ENCODE results near the gene SEPTIN11.

SEPTIN11 gene

DNA sequence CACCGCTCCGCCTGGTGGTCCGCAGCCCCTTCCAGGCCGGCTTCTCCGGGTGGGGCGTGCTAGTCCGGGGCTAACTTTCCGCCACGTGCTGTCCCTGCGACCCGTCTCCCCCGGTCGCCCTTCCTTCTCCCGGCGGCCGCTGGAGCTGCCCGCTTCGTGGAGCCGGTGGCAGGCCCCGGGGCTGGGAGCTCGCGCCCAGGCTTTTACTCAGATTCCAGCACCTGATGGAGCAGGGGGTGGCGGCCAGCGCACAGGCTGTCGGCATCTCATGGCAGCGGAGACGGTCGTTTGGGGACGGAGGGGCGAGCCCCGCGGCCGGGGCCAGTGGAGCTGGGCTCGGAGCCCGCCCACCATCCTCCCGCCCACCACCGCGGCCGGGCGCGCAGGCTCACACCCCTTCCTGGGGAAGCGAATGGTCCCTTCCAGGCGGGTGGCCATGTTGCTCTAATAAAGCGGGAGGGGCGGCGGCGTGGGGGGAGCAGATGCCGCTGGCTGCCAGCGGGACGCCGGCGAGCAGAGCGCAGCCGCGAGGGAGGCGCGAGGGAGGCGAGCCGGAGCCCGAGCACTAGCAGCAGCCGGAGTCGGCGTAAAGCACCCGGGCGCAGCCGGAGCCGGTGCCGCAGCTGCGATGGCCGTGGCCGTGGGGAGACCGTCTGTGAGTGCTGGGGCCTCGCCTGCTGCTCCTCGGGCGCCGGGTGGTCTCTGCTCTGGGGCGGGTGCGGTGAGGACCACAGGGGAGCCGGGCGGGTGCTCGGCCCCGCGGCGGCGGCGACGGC, at the start of gene SEPTIN11:
SEPTIN11 (plus strand) TSS at position 477 of the 776 bp plus-strand sequence; CDS start at position 629, 152 bp downstream.
- peak; percentile 93 for DNase-seq (ENCODE audit: low spot score)

DNA sequence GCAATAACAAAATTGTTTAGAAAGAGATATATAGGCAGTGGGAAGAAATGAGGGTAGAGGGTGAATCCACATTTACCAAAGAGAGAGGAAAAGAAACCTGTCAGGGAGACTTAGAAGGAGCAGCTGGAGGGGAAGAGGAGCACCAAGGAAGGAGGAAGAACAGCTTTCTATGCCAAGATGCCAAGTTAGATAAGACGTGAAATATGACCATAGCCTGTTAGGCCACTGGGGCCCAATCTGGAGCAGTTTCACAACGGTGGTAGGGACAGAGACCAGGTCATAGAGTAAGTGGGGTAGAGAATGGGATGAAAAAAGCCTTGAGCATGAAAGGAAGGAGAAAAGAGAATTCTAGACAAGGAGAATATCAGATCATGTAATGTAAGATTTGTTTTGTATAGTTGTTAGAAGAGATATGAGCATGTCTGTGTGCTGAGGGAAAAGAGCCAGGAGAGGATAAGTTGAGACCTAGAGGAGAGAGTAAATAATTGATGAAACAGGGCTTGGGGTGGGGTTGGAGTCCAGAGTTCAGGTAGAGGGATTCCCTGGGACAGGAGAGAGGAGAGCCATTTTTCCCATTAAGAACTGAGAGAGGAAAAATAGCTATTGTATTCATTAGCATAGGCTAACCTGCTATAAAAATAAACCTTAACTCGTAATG, 47.2 kb upstream of the SEPTIN11 start:
- DNase-seq (ENCODE audit: low spot score) = no peak

DNA sequence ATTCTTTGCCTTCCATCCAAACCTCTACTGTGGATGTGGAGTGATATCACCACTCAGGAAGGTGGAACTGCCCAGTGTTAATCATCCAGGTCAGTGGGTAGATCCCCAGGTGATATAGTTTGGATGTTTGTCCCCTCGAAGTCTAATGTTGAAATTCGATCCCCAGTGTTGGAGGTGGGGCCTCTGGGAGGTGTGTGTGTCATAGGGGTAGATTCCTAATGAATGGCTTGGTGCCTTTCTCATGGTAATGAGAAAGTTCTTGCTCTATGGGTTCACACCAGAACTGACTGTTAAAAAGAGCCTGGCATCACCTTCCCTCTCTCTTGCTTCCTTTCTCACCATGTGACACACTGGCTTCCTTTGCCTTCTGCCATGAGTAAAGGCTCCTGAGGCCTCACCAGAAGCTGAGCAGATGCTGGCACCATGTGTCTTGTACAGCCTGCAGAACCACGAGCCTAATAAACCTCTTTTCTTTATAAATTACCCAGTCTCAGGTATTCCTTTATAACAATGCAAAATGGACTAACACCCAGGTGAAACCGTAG, 44.8 kb upstream of the SEPTIN11 start:
- DNase-seq (ENCODE audit: low spot score) = no peak

DNA sequence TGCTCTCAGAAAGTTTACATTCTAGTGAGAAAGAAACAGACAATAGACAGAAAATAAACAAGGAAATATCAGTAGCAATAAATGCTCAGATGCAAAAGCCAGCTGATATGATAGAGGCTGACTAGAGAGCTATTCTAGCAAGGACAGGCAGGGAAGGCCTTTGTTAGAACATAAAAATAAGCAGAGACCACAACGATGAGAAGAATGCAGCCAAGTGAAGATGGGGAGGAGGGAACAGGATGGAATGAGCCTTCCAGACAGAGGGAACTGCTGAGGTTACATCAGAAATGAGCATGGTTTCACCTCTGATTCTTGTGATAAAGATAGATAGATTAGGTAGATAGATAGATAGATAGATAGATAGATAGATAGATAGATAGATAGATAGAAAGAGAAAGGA, 44.0 kb upstream of the SEPTIN11 start:
- DNase-seq (ENCODE audit: low spot score) = no peak

DNA sequence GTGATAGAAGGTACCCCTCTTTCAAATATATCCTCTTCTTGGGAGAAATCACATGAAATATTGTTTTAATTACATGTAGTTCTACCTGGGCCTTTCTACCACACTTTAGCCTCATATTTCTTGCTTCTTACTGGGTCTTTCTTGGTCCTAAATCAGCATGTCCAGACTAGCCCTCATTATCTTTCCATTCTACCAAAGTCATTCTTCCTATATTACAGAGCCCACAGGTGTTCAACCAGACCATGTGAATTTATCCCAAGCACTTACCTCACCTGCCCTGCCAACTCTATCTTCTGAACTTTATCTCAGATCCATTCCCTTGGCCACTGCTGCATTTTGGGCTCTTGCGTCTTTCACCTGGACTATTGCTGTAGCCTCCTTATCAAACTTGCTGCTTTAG, 39.8 kb upstream of the SEPTIN11 start:
- no peak for DNase-seq (ENCODE audit: low spot score)

DNA sequence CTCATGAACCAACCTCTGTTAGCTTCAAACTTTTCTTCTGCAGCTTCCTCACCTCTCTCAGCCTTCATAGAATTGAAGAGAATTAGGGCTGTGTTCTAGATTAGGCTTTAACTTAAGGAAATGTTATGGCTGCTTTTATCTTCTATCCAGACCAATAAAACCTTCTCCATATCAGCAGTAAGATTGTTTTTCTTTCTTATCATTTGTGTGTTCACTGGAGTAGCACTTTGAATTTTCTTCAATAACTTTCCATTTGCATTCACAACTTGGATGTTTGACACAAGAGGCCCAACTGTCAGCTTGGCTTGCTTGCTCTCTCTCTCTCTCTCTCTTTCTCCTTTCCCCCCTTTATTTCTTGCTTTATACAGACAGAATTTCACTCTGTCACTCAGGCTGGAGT, 28.8 kb upstream of the SEPTIN11 start:
- DNase-seq (ENCODE audit: low spot score) = no peak

DNA sequence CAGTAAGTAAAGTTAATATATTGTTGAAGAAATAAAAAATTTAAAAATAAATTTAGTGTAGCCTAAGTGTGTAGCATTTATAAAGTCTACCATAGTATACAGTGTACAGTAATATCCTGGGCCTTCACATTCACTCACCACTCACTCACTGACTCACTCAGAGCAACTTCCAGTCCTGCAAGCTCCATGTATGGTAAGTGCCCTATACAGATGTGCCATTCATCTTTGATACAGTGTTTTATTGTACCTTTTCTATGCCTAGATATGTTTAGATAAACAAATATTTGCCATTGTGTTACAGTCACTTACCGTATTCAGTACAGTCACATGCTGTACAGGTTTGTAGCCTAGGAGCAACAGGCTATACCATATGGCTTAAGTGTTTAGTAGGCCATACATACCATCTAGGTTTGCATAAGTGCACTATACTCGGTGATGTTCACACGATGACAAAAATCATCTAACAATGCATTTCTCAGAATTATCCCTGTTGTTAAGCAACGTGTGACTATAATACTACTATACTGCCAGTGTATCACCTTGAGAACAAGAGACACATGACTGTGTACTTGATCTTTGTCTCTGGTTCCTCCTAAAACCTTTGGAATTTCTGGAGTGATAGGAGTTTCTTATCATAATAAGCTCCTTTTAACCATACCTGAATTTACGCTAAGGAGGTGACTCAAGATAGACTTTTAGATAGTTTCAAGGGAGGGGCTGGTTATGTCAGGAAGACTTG, 25.8 kb upstream of the SEPTIN11 start:
- peak; percentile 39 for DNase-seq (ENCODE audit: low spot score)

DNA sequence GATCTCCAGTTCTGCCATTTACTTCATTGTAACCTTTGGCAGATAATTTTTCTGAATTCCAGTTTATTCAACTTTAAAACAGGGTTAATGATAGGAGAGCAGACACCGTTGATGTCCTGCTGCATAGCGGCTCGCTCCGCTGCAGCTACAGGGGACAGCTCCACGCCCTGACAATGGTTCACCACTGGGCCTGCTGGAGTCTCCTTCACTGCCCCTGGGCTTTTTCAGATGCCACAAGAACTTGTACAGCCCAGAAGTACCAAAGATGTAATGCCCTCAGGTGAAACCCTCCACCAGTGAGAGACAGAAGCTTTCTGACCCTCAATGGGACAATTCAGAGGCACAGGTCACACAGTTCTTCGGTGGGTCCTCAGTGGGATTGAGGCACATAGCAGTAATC, 22.7 kb upstream of the SEPTIN11 start:
- no peak for DNase-seq (ENCODE audit: low spot score)

DNA sequence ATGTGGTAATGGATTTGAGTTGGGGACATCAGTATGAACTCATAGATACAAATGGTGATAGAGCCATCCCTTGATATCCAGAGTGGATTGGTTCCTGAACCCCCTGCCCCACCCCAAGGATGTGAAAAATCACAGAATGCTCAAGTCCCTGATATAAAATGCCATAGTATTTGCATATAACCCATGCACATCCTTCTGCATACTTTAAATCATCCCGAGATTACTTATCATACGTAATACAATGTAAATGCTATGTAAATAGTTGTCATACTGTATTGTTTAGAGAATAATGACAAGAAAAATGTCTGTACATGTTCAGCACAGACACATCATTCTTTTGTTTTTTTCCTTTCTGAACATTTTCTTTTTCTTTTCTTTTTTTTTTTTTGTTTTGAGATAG, 18.9 kb upstream of the SEPTIN11 start:
- no peak for DNase-seq (ENCODE audit: low spot score)

DNA sequence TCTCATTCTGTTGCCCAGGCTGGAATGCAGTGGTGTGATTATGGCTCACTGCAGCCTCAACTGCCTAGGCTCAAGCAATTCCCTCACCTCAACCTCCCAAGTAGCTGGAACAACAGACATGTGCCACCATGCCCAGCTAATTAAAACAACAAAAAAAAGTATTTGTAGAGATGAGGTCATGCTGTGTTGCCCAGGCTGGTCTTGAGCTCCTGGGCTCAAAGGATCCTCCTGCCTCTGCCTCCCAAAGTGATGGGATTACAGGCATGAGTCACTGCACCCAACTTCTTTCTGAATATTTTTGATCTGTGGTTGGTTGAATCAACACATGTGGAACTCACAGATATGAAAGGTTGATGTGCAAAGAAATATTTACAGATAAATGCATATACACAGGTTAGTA, 18.5 kb upstream of the SEPTIN11 start:
- no peak for DNase-seq (ENCODE audit: low spot score)

DNA sequence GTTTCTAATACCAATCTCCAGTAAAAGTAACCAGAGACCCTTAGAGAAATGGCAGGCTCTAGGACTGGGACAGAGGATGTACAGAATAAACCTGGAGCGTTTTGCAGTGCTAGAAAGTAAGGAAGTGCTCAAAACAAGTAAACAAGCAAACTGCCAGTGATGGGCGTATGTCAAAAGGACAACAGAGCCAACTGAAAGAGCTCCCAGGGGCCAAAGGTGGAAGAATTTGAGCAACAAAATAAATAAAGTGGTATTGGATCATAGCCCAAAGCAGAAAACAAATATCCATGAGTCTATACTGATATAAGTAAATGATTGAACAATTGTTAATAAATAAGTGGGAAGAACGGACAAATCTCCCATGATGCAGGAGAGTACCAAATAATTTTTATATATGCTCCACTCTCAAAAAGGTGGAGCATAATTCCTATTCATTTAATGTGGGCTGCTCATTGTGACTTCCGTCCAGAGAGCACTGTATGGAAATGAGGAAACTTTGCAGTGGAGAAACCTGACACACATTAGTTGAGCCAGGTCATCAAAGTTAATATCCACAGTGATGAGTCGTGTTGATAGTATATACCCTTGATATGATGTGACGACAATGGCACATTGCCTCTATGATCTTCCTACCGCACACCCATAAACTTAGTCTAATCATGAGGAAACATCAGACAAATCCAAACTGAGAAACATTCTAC, 17.8 kb upstream of the SEPTIN11 start:
- no peak for DNase-seq (ENCODE audit: low spot score)

DNA sequence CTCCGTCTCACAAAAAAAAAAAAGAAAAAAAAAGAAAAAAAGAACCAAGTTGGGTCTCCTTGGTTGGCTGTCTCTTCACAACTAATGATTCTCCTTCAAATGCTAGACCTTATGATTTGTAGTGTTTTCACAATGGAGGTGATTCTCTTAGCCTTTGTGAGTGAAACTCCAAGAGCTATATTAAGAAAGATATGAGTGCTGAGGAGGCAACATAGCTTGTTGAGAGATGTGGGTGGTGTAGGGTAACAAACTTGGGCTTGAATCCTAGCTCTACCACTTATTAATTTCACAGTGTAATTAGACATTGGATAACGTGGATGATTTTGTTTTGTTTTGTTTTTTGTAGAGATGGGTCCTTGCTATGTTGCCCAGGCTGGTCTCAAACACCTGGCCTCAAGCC, 10.4 kb upstream of the SEPTIN11 start:
- no peak for DNase-seq (ENCODE audit: low spot score)

DNA sequence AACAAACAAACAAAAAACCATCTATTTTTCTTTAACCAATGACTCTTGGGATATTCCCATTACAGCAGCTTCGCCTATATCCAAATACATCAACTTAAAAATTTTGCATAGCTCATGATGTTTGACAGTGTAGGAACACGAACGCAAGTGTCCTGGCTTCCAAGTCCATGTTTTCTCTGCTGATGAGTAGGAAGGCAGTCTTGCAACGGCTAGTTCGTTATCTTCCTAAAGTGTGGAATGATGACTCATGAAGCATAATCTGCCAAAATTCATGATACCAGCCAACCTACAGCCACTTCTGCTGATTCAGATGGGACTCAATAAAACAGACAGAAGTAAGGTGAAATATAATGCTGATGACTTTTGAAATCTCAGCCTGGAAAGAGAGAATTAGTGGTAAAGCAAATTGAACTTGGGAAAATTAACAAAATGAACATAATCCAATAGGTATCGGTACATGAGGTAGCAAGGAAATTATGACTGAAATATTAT, 6.4 kb upstream of the SEPTIN11 start:
- DNase-seq (ENCODE audit: low spot score) = peak; percentile 47

DNA sequence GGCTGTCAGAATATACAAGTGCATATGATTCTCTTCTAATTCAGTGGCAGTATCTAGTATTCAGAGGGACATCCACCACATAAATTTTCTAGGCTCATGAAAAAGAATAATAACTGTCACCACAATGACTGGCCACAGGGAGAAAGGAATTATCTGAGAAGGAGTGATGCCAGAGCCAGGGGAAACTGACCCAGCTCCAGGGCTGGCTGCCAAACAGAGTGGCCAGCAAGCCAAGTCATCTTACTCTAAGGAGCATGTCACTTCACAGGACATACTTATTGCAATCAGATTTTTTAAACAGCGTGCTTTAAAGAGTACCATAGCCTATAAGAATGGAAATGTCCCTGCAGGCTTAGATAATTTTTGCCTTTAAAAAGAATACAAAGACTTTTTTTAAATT, 5.8 kb upstream of the SEPTIN11 start:
- DNase-seq (ENCODE audit: low spot score) = no peak

DNA sequence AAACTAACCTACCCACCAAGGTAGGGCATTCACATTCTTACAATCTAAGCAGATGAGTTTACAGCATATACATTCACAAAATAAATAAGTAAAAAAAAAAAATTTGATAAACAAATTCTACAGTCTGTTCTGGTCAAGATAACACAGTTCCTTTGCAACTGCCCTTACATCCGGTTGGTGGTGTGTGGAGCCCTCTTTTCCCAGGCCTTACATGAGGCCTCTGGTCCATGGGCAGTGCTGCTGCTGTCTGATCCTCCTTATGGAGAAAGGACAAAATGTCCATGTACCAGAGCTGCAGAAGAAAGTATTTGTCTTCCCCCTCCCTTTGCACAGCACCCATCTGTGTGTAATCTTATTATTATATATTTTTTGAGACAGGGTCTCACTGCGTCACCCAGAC, 2.2 kb upstream of the SEPTIN11 start:
- peak; percentile 40 for DNase-seq (ENCODE audit: low spot score)

DNA sequence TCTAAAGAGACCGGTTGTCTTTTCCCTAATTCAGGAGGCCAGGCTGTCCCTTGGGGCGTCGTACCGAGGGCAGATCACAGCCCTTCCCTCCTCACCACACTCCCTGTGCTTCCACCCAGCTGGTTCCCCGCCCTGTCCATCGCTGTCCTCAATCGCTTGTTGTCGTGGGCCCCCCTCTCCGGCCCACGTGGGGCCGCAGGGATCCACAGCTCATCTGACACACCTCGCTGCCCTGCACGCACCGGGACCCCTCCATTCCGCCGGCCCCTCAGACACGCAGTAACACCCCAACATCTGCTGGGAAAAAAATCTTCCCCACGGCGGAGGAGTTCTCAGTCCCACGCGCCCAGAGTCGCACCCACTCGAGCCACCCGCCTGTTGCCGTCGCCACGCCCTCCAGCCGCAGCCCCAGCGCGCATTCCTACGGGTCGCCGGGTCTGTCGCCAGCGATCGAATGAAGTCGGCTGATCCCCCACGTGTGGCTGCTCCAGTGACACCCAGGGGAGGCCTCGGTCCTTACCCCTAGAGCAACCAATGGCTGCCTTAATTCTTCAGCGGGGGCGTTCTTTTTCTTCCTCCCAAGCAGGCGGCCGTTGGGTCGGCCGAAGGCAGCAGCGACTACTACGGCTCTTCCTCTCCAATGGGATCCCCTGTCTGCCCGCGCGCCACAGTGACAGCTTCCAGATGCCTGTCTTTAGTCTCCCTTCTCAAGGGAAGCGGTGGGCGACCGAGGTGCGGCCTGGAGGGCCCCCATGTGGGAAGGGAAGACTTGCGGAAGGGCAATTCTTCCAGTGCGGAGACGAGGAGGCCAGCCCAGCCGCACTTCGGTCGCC, 893 bp upstream of the SEPTIN11 start:
- peak; percentile 84 for DNase-seq (ENCODE audit: low spot score)

DNA sequence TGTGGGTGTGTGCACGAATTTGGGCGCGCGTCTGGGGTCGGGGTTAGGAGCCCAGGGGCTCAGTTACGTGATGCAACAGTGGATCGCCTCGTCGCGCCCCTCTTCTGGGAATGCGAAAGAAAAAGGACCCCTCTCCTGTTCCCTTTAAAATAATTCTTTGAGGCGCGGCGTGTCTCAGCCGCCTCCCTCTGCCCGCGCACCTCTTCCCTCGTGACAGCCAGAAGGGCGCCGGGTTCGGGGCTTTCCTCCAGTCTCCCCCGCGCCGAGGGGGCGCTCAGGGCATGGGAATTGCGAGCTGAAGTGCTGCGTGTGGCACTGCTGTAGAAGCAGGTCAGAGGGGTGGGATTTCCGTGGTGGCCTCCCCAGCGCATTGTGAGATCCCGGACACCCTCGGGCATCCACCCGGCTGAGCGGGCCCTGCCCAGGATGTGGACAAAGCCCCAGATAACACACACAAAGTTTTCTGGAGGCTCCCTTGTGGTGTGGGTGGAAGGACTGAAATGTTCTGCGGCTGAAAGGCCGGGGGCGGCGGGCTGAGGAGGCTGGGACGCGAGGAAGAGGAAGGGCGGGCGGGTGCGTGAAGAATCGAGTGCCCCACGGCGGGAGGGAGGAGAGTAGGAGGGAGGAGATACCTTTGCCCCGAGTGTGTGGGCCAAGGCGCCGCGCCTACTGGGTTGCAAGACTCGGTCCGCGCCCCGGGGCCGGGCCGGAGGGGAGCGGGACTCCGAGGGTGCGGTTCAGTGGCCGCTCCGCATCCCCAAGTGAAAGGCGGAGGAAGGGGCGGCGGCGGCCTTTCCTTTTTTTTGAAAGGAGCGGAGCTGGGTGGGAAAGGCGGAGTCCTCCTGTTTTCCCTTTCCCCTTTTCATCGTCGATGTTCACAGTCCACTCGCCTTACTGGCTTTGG, 752 bp downstream of the SEPTIN11 start:
- DNase-seq (ENCODE audit: low spot score) = peak; percentile 44

DNA sequence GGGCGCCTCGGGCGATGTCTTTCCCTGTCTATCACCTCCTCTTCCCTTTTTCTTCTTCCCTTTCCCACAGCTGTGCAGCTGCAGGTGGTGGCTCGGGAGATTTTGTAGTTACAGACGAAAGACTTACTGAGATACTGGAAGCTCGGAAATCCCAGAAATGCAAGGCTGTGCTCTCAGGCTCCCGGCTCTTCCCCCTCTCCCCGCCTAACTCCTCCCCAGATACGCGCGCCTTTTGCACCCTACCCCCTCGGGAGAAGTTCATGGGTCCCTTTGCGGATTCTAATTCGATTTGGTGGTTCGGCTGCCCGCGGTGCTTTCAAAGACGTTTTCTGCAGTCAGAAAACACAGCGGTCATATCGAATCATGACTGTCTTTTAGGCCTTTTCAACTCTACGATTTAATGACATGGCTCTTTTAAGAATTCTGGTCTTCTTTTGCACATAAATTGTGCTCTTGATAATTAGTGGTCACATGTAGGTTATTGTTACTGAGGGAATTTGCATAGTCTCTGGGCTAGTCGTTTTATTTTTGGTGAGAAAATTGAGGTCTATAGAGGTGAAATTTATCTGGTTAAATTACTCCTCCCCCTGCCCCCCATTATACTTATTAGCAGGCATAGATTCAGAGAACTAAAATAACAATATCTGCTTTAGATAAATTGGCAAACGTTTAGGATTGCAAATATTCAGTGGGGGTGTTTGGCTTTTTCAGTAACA, 1.6 kb downstream of the SEPTIN11 start:
- DNase-seq (ENCODE audit: low spot score) = peak; percentile 39

DNA sequence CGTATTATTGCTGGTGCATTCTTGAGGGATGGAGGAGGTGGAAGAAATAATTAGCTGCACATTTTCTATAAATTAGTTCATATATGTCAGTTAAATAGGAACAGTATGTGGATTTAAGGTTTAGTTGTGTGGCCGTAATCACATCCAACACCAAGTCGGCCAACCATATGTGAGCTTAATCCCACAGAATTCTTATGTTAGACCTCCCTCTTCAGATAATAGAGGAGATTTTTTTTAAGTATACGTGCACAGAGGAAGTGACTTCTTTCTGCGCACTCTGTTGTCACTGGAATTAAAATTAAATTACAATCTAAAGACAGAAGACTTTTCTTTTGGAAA, 2.1 kb downstream of the SEPTIN11 start:
- DNase-seq (ENCODE audit: low spot score) = no peak
